SKM-1 (cell line): Measurements from ENCODE around the gene DOCK10.

Experiments
- DNase-seq: peaks from one replicate; lab custom pipeline; 2025; ENCODE audit not compliant: unreplicated experiment; lab: John Stamatoyannopoulos, UW

Gene DOCK10

GRCh38 chr2:224982910-224983711, 59.2 kb downstream of the DOCK10 start:
- no peak for DNase-seq

GRCh38 chr2:224982226-224982625, 60.0 kb downstream of the DOCK10 start:
- DNase-seq = no peak

- DNase-seq = no peak
These were observed 65.4 kb downstream of the DOCK10 start for GRCh38 chr2:224976629-224977525.

GRCh38 chr2:224975761-224976160, 66.5 kb downstream of the DOCK10 start:
- no peak for DNase-seq

- DNase-seq = no peak
These were observed 68.9 kb downstream of the DOCK10 start for GRCh38 chr2:224973112-224974016.

- no peak for DNase-seq
These were observed 71.1 kb downstream of the DOCK10 start for GRCh38 chr2:224971214-224971613.

GRCh38 chr2:224970311-224970710, 72.0 kb downstream of the DOCK10 start:
- no peak for DNase-seq

GRCh38 chr2:224969633-224970260, 72.5 kb downstream of the DOCK10 start:
- DNase-seq = no peak

GRCh38 chr2:224969095-224969494, 73.2 kb downstream of the DOCK10 start:
- no peak for DNase-seq

GRCh38 chr2:224968051-224968450, 74.2 kb downstream of the DOCK10 start:
- no peak for DNase-seq

- DNase-seq = no peak
These were observed 75.7 kb downstream of the DOCK10 start for GRCh38 chr2:224966613-224967012.

- DNase-seq = no peak
These were observed 82.7 kb downstream of the DOCK10 start for GRCh38 chr2:224959556-224959955.

GRCh38 chr2:224958873-224959272, 83.4 kb downstream of the DOCK10 start:
- peak; percentile 19 for DNase-seq

- no peak for DNase-seq
These were observed 83.8 kb downstream of the DOCK10 start for GRCh38 chr2:224958462-224958857.

- DNase-seq = no peak
These were observed 84.5 kb downstream of the DOCK10 start for GRCh38 chr2:224957540-224958461.

GRCh38 chr2:224956706-224957105, 85.6 kb downstream of the DOCK10 start:
- DNase-seq = no peak

GRCh38 chr2:224954980-224955379, 87.3 kb downstream of the DOCK10 start:
- no peak for DNase-seq

- peak; percentile 80 for DNase-seq
These were observed 89.2 kb downstream of the DOCK10 start for GRCh38 chr2:224952936-224953657.
